ENCODE data around the gene LRRFIP1. TPM values are rescaled to one million over a fixed set of nuclear protein-coding genes. Genes with fewer than 3 reads are reported as not detected.

The LRRFIP1 gene
- polyA plus RNA-seq, 1 of the 3 experiments (the other 2 are of a cell fraction) = 47.3 TPM

GRCh38 chr2:237729681-237730475 lies 102.5 kb downstream of the LRRFIP1 start:
- Histone ChIP-seq H3K9me3 (no peaks in the 10 kb centered on the region), H3K9ac (no peak overlapping the region), H3K4me1 (ENCODE audit: control insufficient read depth in 1 of 2, insufficient read depth in 2 of 2, low read depth in 1 of 2, low read length in 1 of 2) (peaks cover 47 to 59% of the 10 kb centered on the region in 2 experiments), H2AFZ (ENCODE audit: low read depth) (no peak overlapping the region), H3F3A (replicated peaks; ENCODE audit: insufficient read depth) (peaks cover 34% of the 10 kb centered on the region), H3K27ac (ENCODE audit: low read depth in 2 of 2, low read length in 1 of 2) (no peak overlapping the region), H3K4me3 (ENCODE audit: low read depth in 2 of 2, low read length in 1 of 2) (no peak overlapping the region), H3K79me2 (ENCODE audit: insufficient read depth) (peaks cover 96% of the 10 kb centered on the region), H3K27me3 (ENCODE audit: insufficient read depth) (no peaks in the 10 kb centered on the region), H3K9me2 (no peaks in the 10 kb centered on the region), H4K20me1 (ENCODE audit: insufficient read depth) (peaks cover 42% of the 10 kb centered on the region), H3K36me3 (replicated peaks in 1 of 2; ENCODE audit: control insufficient read depth in 1 of 2, insufficient read depth in 2 of 2, low read length in 1 of 2) (peaks cover 16% of the 10 kb centered on the region in 2 experiments), H3K4me2 (no peak overlapping the region)
- ChIA-PET POLR2A (no interaction called here), CTCF (interaction anchor here (1.0 to 8.4 kb wide), 6 partner anchors 14 to 61 kb away, joined by 3 to 94 read pairs (median 4); no protein-coding TSS in a partner anchor)
- WGBS (ENCODE audit: low lambda C conversion rate) = 99% methylated on average over 12 of the region's 12 CpGs
- TF ChIP-seq CTCF (IDR thresholded peaks at IDR 0.05) (no peak), FOXJ3 (CRISPR knock-in tag; IDR thresholded peaks at IDR 0.05) (no peak), ZBTB33 (IDR thresholded peaks at IDR 0.05; ENCODE audit: borderline replicate concordance, low read depth) (no peak), GABPA (IDR thresholded peaks at IDR 0.05; ENCODE audit: low read depth) (no peak)
- no peak for DNase-seq

- H3F3A ChIP-seq (replicated peaks; ENCODE audit: insufficient read depth) = peaks cover 18% of the 10 kb centered on the region
- H3K9ac ChIP-seq = no peak overlapping the region
- CTCF ChIA-PET = interaction anchor here (0.9 to 8.4 kb wide), 9 partner anchors 12 to 155 kb away, joined by 3 to 94 read pairs (median 4); no protein-coding TSS in a partner anchor
- H3K9me2 ChIP-seq = no peaks in the 10 kb centered on the region
- H3K27me3 ChIP-seq (ENCODE audit: insufficient read depth) = no peaks in the 10 kb centered on the region
- peak; percentile 64 for DNase-seq
- peak overlapping the region; percentile 6 to 58 for H3K27ac ChIP-seq (ENCODE audit: low read depth in 2 of 2, low read length in 1 of 2)
- H3K79me2 ChIP-seq (ENCODE audit: insufficient read depth) = peaks cover 96% of the 10 kb centered on the region
- H4K20me1 ChIP-seq (ENCODE audit: insufficient read depth) = peaks cover 25% of the 10 kb centered on the region
- no peak overlapping the region for H3K4me3 ChIP-seq (ENCODE audit: low read depth in 2 of 2, low read length in 1 of 2)
- POLR2A ChIA-PET = no interaction called here
- no peaks in the 10 kb centered on the region for H3K9me3 ChIP-seq
- H3K4me2 ChIP-seq = peak overlapping the region; percentile 38; the same call in 1 of the 2 replicates
- H3K4me1 ChIP-seq (ENCODE audit: control insufficient read depth in 1 of 2, insufficient read depth in 2 of 2, low read depth in 1 of 2, low read length in 1 of 2) = peaks cover 35 to 46% of the 10 kb centered on the region in 2 experiments; a peak in 3 of 4 replicates
- H3K36me3 ChIP-seq (replicated peaks in 1 of 2; ENCODE audit: control insufficient read depth in 1 of 2, insufficient read depth in 2 of 2, low read length in 1 of 2) = peaks cover 23 to 27% of the 10 kb centered on the region in 2 experiments
- 7% methylated on average over 6 of the region's 6 CpGs for WGBS (ENCODE audit: low lambda C conversion rate)
- H2AFZ ChIP-seq (ENCODE audit: low read depth) = no peak overlapping the region
- TF ChIP-seq EP300 (IDR thresholded peaks at IDR 0.05; ENCODE audit: borderline replicate concordance in 1 of 2, low read depth in 1 of 2, low read length in 1 of 2) = no peak; a peak in 1 of 4 replicates
- no peak for TF ChIP-seq TEAD4 (IDR thresholded peaks at IDR 0.05; ENCODE audit: borderline replicate concordance, insufficient read depth)
- no peak for TF ChIP-seq TAF1 (IDR thresholded peaks at IDR 0.05; ENCODE audit: borderline replicate concordance, low read depth, low read length)
- TF ChIP-seq SIN3A (IDR thresholded peaks at IDR 0.05; ENCODE audit: borderline replicate concordance, low read depth, low read length) = peak; percentile 62; the same call in 1 of the 2 replicates
- no peak for TF ChIP-seq EZH2phosphoT487 (IDR thresholded peaks at IDR 0.05; ENCODE audit: borderline replicate concordance, low read depth)
- TF ChIP-seq NFIC (IDR thresholded peaks at IDR 0.05; ENCODE audit: borderline replicate concordance) = peak; percentile 17; the same call in 1 of the 2 replicates
- no peak for TF ChIP-seq NRF1 (IDR thresholded peaks at IDR 0.05; ENCODE audit: low read depth, low read length)
- peak; percentile 37; the same call in 1 of the 2 replicates for TF ChIP-seq PBX3 (IDR thresholded peaks at IDR 0.05)
- no peak for TF ChIP-seq MEF2A (IDR thresholded peaks at IDR 0.05; ENCODE audit: borderline replicate concordance, low read depth)
- no peak for TF ChIP-seq REST (IDR thresholded peaks at IDR 0.05; ENCODE audit: low read depth, low read length)
- no peak for TF ChIP-seq GATA2 (CRISPR knock-in tag; IDR thresholded peaks at IDR 0.05)
- no peak for TF ChIP-seq FOXJ3 (CRISPR knock-in tag; IDR thresholded peaks at IDR 0.05)
- no peak for TF ChIP-seq RFX5 (IDR thresholded peaks at IDR 0.05; ENCODE audit: low read length)
Measured at GRCh38 chr2:237731663-237732062, 104.3 kb downstream of the LRRFIP1 start.

All from SK-N-SH (cell line).